HG03060 (cell line): ENCODE measurements around the gene KIAA0753.

Experiments used
- ATAC-seq: cut with Tn5 transposase; IDR thresholded peaks from one replicate; pipeline ENCODE4 v1.9.1; 2021; ENCODE audit warnings: low read depth, moderate number of reproducible peaks; ENCODE audit not compliant: unreplicated experiment

KIAA0753 gene

GRCh38 chr17:6640536-6641246 lies at the start of gene KIAA0753, which contains the start of gene TXNDC17:
Gene KIAA0753, minus strand, starts transcription at chr17:6640711. Its CDS starts 5,608 bp downstream, at chr17:6635103.
Gene TXNDC17, plus strand, starts transcription at chr17:6641060. Its CDS starts 23 bp downstream, at chr17:6641083.
- ATAC-seq = no peak

- ATAC-seq = no peak
Measured at GRCh38 chr17:6688944-6689343, 48.4 kb upstream of the KIAA0753 start.

GRCh38 chr17:6686026-6686425 lies 45.5 kb upstream of the KIAA0753 start:
- no peak for ATAC-seq

GRCh38 chr17:6684881-6685767 lies 44.6 kb upstream of the KIAA0753 start:
- ATAC-seq = no peak

GRCh38 chr17:6684460-6684783 lies 43.9 kb upstream of the KIAA0753 start:
- ATAC-seq = no peak

GRCh38 chr17:6683730-6684459 lies 43.4 kb upstream of the KIAA0753 start:
- ATAC-seq = no peak

GRCh38 chr17:6683081-6683684 lies 42.7 kb upstream of the KIAA0753 start:
- ATAC-seq = no peak

GRCh38 chr17:6682339-6682738 lies 41.8 kb upstream of the KIAA0753 start:
- no peak for ATAC-seq

GRCh38 chr17:6681671-6682070 lies 41.2 kb upstream of the KIAA0753 start:
- ATAC-seq = no peak

GRCh38 chr17:6681176-6681575 lies 40.7 kb upstream of the KIAA0753 start:
- no peak for ATAC-seq

- no peak for ATAC-seq
Measured at GRCh38 chr17:6679241-6679640, 38.7 kb upstream of the KIAA0753 start.

GRCh38 chr17:6677946-6678345 lies 37.4 kb upstream of the KIAA0753 start:
- ATAC-seq = no peak

GRCh38 chr17:6677158-6677831 lies 36.8 kb upstream of the KIAA0753 start:
- ATAC-seq = no peak

- ATAC-seq = no peak
Measured at GRCh38 chr17:6676802-6677157, 36.3 kb upstream of the KIAA0753 start.

GRCh38 chr17:6675201-6675825 lies 34.8 kb upstream of the KIAA0753 start:
- ATAC-seq = no peak

GRCh38 chr17:6674586-6674985 lies 34.1 kb upstream of the KIAA0753 start:
- no peak for ATAC-seq

- ATAC-seq = no peak
Measured at GRCh38 chr17:6671431-6671830, 30.9 kb upstream of the KIAA0753 start.

- ATAC-seq = no peak
Measured at GRCh38 chr17:6670999-6671398, 30.5 kb upstream of the KIAA0753 start.

GRCh38 chr17:6670571-6670970 lies 30.1 kb upstream of the KIAA0753 start:
- no peak for ATAC-seq
